Ascending aorta (tissue), 2 donors: ENCODE results near the gene LAMTOR2. TPM values are rescaled to one million over a fixed set of nuclear protein-coding genes. Genes with fewer than 3 reads are reported as not detected.

Experiments
- DNase-seq, 2 donors: peaks; one replicate each; pipeline ENCODE4 v3.0.0-alpha.2; 2019; ENCODE audit warnings: low spot score in 2 of 2
- H3K27ac ChIP-seq, 2 donors: fragments of 200-600 bp; sonication (generic); one replicate each; pipeline ENCODE4 v1.5.1; 2016 to 2017; ENCODE audit warnings: mild to moderate bottlenecking in 1 of 2
- H3K27me3 ChIP-seq: fragments of 200-600 bp; sonication (generic); one replicate; pipeline ENCODE4 v1.5.1; 2017
- H3K36me3 ChIP-seq, 2 donors: fragments of 200-600 bp; sonication (generic); one replicate each; pipeline ENCODE4 v1.5.1; 2016
- H3K4me1 ChIP-seq, 2 donors: fragments of 200-600 bp; sonication (generic); one replicate each; pipeline ENCODE4 v1.5.1; 2016 to 2017; ENCODE audit warnings: mild to moderate bottlenecking in 1 of 2
- H3K4me3 ChIP-seq, 2 donors: fragments of 200-600 bp; sonication (generic); one replicate each; pipeline ENCODE4 v1.5.1; 2016 to 2017; ENCODE audit warnings: mild to moderate bottlenecking in 1 of 2
- H3K9me3 ChIP-seq, 2 donors: fragments of 200-600 bp; sonication (generic); one replicate each; pipeline ENCODE4 v1.5.1; 2016
- CTCF ChIP-seq, 3 experiments: fragments of 200-600 bp in 2 of 3; fragments of 450-650 bp in 1 of 3; sonication (generic) in 2 of 3; IDR thresholded peaks; one replicate each; pipeline ENCODE4 v1.5.1; 2016 to 2019; ENCODE audit warnings: antibody characterized with exemption in 3 of 3, mild to moderate bottlenecking in 1 of 3, moderate library complexity in 1 of 3
- intact Hi-C: fragments of 100-400 bp; cut with DNase I; formaldehyde crosslinking; loops from one replicate; pipeline ENCODE4 v1.15.1; 2023
- total RNA-seq: library from RNA; depleted of rRNA; stranded (reverse); fragments of >200 nt; gene quantifications from one replicate; pipeline ENCODE4 v1.1.0, GENCODE V29; 2016

The LAMTOR2 gene
- total RNA-seq, 1 donor from 2014 or later = 43.9 TPM

- Histone ChIP-seq H3K27me3 (no peaks in the 10 kb centered on the region), H3K9me3 (no peaks in the 10 kb centered on the region), H3K27ac (no peak overlapping the region), H3K4me1 (peaks cover under 1 to 6% of the 10 kb centered on the region in 2 donors), H3K36me3 (peaks cover 76 to 88% of the 10 kb centered on the region in 2 donors), H3K4me3 (no peak overlapping the region)
- DNase-seq = no peak
- intact Hi-C loops = no loop called here
- TF ChIP-seq CTCF (IDR thresholded peaks at IDR 0.05) = no peak
Measured at GRCh38 chr1:156014829-156015228, 39.8 kb upstream of the LAMTOR2 start.

GRCh38 chr1:156019946-156020292 is 34.7 kb upstream of the LAMTOR2 start:
- Histone ChIP-seq H3K27ac (peak overlapping the region; percentile 90 to 91), H3K4me3 (peak overlapping the region; percentile 90 to 93), H3K27me3 (no peaks in the 10 kb centered on the region), H3K36me3 (peaks cover 27 to 37% of the 10 kb centered on the region in 2 donors), H3K9me3 (no peaks in the 10 kb centered on the region), H3K4me1 (peaks cover 4 to 9% of the 10 kb centered on the region in 2 donors)
- intact Hi-C loops = loop anchor here (2.0 kb wide), 1 partner anchor 35 kb away; the partner anchor contains the start of gene LAMTOR2
- no peak for DNase-seq
- TF ChIP-seq CTCF (IDR thresholded peaks at IDR 0.05) = no peak

GRCh38 chr1:156020293-156021092 is 34.1 kb upstream of the LAMTOR2 start, which contains the start of gene SSR2:
Gene SSR2 (minus strand): TSS chr1:156020951. CDS start chr1:156020167, 784 bp downstream.
- no peak for TF ChIP-seq CTCF (IDR thresholded peaks at IDR 0.05)
- peaks cover 24 to 34% of the 10 kb centered on the region in 2 donors for H3K36me3 ChIP-seq
- intact Hi-C loops = loop anchor here (2.0 kb wide), 1 partner anchor 34 kb away; the partner anchor contains the start of gene LAMTOR2
- H3K27ac ChIP-seq = peak within 1 kb of the TSS; percentile 90 to 91
- DNase-seq = peak; percentile 68 to 95
- H3K4me1 ChIP-seq = peaks cover 4 to 9% of the 10 kb centered on the region in 2 donors
- no peaks in the 10 kb centered on the region for H3K9me3 ChIP-seq
- peak within 1 kb of the TSS; percentile 90 to 93 for H3K4me3 ChIP-seq
- H3K27me3 ChIP-seq = no peaks in the 10 kb centered on the region

- DNase-seq = no peak
- peak overlapping the region; percentile 90 to 93 for H3K4me3 ChIP-seq
- peaks cover 4 to 9% of the 10 kb centered on the region in 2 donors for H3K4me1 ChIP-seq
- peaks cover 24 to 34% of the 10 kb centered on the region in 2 donors for H3K36me3 ChIP-seq
- peak overlapping the region; percentile 90 to 91 for H3K27ac ChIP-seq
- intact Hi-C loops = loop anchor here (2.0 kb wide), 1 partner anchor 34 kb away; the partner anchor contains the start of gene LAMTOR2
- no peaks in the 10 kb centered on the region for H3K27me3 ChIP-seq
- H3K9me3 ChIP-seq = no peaks in the 10 kb centered on the region
- no peak for TF ChIP-seq CTCF (IDR thresholded peaks at IDR 0.05)
Measured at GRCh38 chr1:156021093-156021428, 33.5 kb upstream of the LAMTOR2 start.

GRCh38 chr1:156021954-156022353 is 32.6 kb upstream of the LAMTOR2 start:
- Histone ChIP-seq H3K4me1 (peaks cover 4 to 9% of the 10 kb centered on the region in 2 donors), H3K27ac (no peak overlapping the region), H3K36me3 (peaks cover 18 to 25% of the 10 kb centered on the region in 2 donors), H3K9me3 (no peaks in the 10 kb centered on the region), H3K27me3 (no peaks in the 10 kb centered on the region), H3K4me3 (no peak overlapping the region)
- no peak for TF ChIP-seq CTCF (IDR thresholded peaks at IDR 0.05)
- intact Hi-C loops = loop anchor here (2.0 kb wide), 1 partner anchor 33 kb away; the partner anchor contains the start of gene LAMTOR2
- DNase-seq = no peak
